Bronchial epithelial cell (primary cell): ENCODE data around the gene CAMK1G. TPM values are rescaled to one million over a fixed set of nuclear protein-coding genes. Genes with fewer than 3 reads are reported as not detected.
A peak's percentile ranks its signal among the peaks of the same experiment; 100 is the strongest.

Experiments
- DNase-seq: peaks from one replicate; pipeline ENCODE4 v3.0.0-alpha.2; 2010; ENCODE audit warnings: low read depth
- FAIRE-seq: peaks from 2 replicates; lab custom pipeline; 2011; peaks lifted over from hg19 to GRCh38; lab: Jason Lieb, UNC
- H3K27me3 ChIP-seq: 2 replicates; pipeline ENCODE4 v1.5.1; 2011; ENCODE audit warnings: low read length; ENCODE audit not compliant: control insufficient read depth, insufficient read depth
- H3K36me3 ChIP-seq: 2 replicates; pipeline ENCODE4 v1.5.1; 2011; ENCODE audit warnings: low read length; ENCODE audit not compliant: control insufficient read depth, insufficient read depth
- H3K4me3 ChIP-seq: 2 replicates; pipeline ENCODE4 v1.5.1; 2011; ENCODE audit warnings: mild to moderate bottlenecking, low read depth, low read length, control low read depth
- total RNA-seq: library from RNA; depleted of rRNA; stranded (reverse); fragments of >200 nt; gene quantifications from 2 replicates; pipeline ENCODE4 v1.2.1, GENCODE V29; 2014
- TF ChIP-seq, protein P1 (sequence below): IDR thresholded peaks from 2 replicates; pipeline ENCODE4 v1.5.1; 2011; ENCODE audit warnings: mild to moderate bottlenecking, moderate library complexity, low read length, control low read depth, inconsistent platforms; ENCODE audit not compliant: insufficient read depth, severe bottlenecking

Gene CAMK1G
- total RNA-seq, 1 donor from 2014 or later = not detected

DNA sequence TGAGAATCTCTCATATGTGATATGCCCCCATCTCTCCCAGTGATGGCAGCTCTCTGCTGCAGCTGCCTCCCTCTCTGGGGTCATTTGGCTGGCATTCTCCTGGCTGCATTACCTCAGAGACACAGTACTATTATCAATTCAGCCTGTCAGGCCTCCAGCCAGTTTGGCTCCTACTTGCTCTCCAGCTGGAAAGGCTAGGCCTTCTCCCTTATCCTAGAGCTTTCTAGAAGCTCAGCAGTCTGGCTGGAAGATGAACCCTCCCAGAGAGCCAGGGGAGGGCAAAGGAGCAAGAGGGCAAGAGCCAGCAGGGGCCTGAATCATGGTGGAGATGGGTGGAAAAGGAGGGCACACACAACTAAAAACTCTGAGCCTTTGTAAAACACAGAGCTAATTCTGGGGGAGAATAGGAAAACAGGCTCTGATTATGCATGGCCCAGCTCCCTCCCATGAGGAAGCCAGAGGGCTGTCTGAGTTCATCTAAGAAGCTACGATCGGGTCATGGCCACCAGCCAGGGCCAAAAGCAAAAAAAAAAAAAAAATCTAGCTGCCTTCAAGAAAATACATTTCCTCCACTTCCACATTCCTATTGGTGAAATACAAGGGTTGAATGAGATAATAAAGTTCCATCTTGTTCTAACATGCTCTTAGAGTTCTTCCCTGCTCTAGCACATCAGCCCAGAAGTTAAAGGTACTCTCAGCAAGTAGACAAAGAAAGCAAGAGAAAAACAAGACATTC lies 59.9 kb downstream of the CAMK1G start:
- Histone ChIP-seq H3K27me3 (no peaks in the 10 kb centered on the region), H3K4me3 (no peak overlapping the region), H3K36me3 (peaks cover 45% of the 10 kb centered on the region)
- TF ChIP-seq, protein P1, sequence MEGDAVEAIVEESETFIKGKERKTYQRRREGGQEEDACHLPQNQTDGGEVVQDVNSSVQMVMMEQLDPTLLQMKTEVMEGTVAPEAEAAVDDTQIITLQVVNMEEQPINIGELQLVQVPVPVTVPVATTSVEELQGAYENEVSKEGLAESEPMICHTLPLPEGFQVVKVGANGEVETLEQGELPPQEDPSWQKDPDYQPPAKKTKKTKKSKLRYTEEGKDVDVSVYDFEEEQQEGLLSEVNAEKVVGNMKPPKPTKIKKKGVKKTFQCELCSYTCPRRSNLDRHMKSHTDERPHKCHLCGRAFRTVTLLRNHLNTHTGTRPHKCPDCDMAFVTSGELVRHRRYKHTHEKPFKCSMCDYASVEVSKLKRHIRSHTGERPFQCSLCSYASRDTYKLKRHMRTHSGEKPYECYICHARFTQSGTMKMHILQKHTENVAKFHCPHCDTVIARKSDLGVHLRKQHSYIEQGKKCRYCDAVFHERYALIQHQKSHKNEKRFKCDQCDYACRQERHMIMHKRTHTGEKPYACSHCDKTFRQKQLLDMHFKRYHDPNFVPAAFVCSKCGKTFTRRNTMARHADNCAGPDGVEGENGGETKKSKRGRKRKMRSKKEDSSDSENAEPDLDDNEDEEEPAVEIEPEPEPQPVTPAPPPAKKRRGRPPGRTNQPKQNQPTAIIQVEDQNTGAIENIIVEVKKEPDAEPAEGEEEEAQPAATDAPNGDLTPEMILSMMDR = no peak
- DNase-seq = peak; percentile 63
- peak; percentile 55 for FAIRE-seq

DNA sequence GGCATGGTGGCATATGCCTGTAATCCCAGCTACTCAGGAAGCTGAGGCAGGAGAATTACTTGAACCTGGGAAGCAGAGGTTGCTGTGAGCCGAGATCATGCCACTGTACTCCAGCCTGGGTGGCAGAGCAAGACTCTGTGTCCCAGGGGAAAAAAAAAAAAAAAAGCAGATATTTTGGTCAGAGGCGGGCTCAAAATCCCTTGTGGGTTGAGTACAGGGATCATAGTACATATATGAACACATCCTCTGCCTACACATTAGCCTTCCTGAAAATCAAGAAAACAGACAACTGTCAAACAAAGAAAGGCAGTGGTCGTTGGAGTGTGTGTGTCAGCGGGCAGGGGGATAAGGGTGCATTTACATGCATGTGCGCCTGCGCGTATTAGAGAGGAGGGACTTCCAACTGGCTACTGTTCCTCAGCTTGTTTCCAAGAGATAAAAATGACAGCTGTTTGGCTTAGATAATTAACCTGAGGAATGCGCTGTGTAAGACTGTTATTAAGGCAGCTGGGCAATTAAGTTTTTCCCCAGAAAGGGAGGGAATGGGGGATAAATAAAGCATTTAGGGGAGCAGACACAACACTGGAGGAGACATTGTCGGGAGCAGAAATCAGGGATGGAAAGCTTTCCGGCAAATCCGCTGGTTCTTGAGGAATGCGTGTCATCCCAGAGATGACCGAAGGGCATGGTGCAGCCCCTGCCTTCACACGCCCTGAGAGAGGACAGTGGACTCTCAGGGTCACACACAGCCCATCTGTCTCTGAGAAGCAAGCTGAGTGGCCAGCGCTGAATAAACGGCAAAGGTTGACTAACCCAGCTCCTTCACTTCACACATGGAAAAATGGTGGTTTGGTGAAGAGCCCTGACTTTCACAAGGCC lies 62.3 kb downstream of the CAMK1G start:
- Histone ChIP-seq H3K36me3 (peaks cover 44% of the 10 kb centered on the region), H3K4me3 (no peak overlapping the region), H3K27me3 (no peaks in the 10 kb centered on the region)
- FAIRE-seq = no peak
- peak; percentile 17 for DNase-seq
- TF ChIP-seq, protein P1 = no peak

DNA sequence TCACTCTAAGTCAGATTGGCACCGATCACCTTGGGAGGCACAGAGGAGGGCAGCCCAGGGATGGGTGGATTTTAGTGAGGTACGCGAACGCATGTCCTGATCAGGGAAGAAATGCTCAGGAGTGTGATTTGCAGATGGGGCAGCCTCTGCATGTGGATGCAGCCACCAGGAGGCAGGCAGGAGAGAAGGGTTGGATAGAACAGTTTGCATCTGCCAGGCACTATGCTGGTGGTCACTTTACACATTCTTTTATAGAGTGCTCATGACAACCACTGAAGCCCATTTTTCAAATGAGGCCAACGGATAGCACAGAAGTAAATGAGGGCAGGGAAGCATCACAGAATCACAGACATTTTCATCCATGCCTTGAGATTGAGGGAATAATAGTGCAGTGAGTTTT lies 63.0 kb downstream of the CAMK1G start:
- peaks cover 39% of the 10 kb centered on the region for H3K36me3 ChIP-seq
- TF ChIP-seq, protein P1 = peak; percentile 67
- H3K27me3 ChIP-seq = no peaks in the 10 kb centered on the region
- DNase-seq (peak; percentile 32), FAIRE-seq (no peak)
- no peak overlapping the region for H3K4me3 ChIP-seq

DNA sequence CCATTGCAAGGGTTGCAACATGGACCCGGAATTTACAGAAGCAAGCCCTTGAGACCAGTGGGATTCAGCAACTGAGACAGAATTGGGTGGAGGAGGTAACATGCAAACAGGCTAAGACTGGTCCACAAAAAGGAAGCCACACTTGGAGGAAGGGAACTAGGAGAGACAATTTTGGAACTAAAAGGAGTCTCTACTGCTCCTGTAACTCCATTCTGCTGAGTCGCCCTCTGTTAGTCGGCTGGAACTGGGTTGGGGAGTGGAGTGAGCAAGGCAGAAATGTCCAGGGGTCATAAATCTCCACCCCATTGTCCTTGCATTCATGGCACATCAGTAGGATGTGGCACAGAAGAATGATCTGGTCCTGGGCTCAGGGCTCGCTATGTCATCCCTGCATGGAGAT lies 63.6 kb downstream of the CAMK1G start:
- no peak overlapping the region for H3K4me3 ChIP-seq

DNA sequence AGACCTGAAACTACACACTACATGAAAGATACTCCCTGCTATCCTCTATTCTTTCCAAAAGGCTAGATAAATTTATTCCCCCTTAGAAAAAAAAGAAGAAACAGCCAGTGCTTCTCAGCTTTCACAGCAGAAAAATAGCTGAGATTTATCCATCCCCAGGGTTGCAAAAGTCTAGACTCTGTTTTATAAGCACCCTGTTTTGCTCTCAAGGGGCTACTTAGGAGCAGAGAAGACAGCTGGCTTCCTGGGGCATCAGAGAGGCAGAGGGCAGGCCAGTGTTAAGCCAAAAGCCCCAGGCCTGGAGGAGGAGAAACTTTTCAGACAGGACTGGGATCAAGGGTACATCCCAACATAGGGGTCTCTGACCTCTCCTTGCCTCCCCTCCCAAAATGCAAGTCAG lies 64.8 kb downstream of the CAMK1G start:
- FAIRE-seq = no peak
- peaks cover 33% of the 10 kb centered on the region for H3K36me3 ChIP-seq

More for the DNA sequence above, 63.6 kb downstream of the CAMK1G start:
- peaks cover 36% of the 10 kb centered on the region for H3K36me3 ChIP-seq
- no peaks in the 10 kb centered on the region for H3K27me3 ChIP-seq
- DNase-seq (peak; percentile 21), FAIRE-seq (no peak)
- TF ChIP-seq, protein P1 = no peak

More for the DNA sequence above, 64.8 kb downstream of the CAMK1G start:
- H3K27me3 ChIP-seq = no peaks in the 10 kb centered on the region
- H3K4me3 ChIP-seq = no peak overlapping the region
- TF ChIP-seq, protein P1 = no peak
- DNase-seq = no peak
